ENCODE results near the gene NRGN. TPM values are rescaled to one million over a fixed set of nuclear protein-coding genes. Genes with fewer than 3 reads are reported as not detected.

NRGN gene
- total and polyA plus RNA-seq, 2 of the 8 experiments (the other 6 are each of a cell fraction or from before 2014, with no cell fraction given), result 0.60 to 1.0 TPM

GRCh38 chr11:124762105-124762623 is 22.4 kb downstream of the NRGN start, which contains the start of gene ESAM (continued):
- TF ChIP-seq EZH2 (IDR thresholded peaks at IDR 0.05; ENCODE audit: low read depth, low read length, severe bottlenecking) (peak; percentile 50), CTBP2 (IDR thresholded peaks at IDR 0.05; ENCODE audit: borderline replicate concordance, insufficient read depth, insufficient read length, low read length) (no peak), JUND (IDR thresholded peaks at IDR 0.05; ENCODE audit: low read length) (no peak), SRF (IDR thresholded peaks at IDR 0.05; ENCODE audit: low read depth, low read length) (no peak), SUZ12 (IDR thresholded peaks at IDR 0.05; ENCODE audit: low read length) (peak; percentile 81), TAF1 (IDR thresholded peaks at IDR 0.05; ENCODE audit: low read depth, low read length) (no peak), E2F6 (IDR thresholded peaks at IDR 0.05) (0 out of 2 replicates have a peak, but pooled peaks have one; percentile 1), CHD7 (IDR thresholded peaks at IDR 0.05; ENCODE audit: insufficient replicate concordance, low read length) (no peak)
